Smooth muscle cell (in vitro differentiated cells): ENCODE data around the gene ACSL4. TPM values are rescaled to one million over a fixed set of nuclear protein-coding genes. Genes with fewer than 3 reads are reported as not detected.
A peak's percentile ranks its signal among the peaks of the same experiment; 100 is the strongest.

Source experiments
- DNase-seq: peaks from one replicate; lab custom pipeline; 2025; ENCODE audit not compliant: unreplicated experiment; lab: John Stamatoyannopoulos, UW
- H2AFZ ChIP-seq: fragments of 200-600 bp; sonication (generic); 2 replicates; pipeline ENCODE4 v1.6.0; 2016; ENCODE audit warnings: antibody characterized with exemption, low read depth, mild to moderate bottlenecking
- H3F3A ChIP-seq: fragments of 200-600 bp; sonication (generic); 2 replicates; pipeline ENCODE4 v1.6.0; 2017; ENCODE audit warnings: antibody characterized with exemption, low read depth
- H3K27ac ChIP-seq: fragments of 200-600 bp; sonication (generic); 2 replicates; pipeline ENCODE4 v1.5.1; 2016; ENCODE audit warnings: low read depth, mild to moderate bottlenecking
- H3K27me3 ChIP-seq: fragments of 200-600 bp; sonication (generic); 2 replicates; pipeline ENCODE4 v1.6.1; 2016; ENCODE audit warnings: low read depth, mild to moderate bottlenecking
- H3K36me3 ChIP-seq: fragments of 200-600 bp; sonication (generic); 2 replicates; pipeline ENCODE4 v1.5.1; 2016; ENCODE audit warnings: low read depth
- H3K4me1 ChIP-seq: fragments of 200-600 bp; sonication (generic); 2 replicates; pipeline ENCODE4 v1.5.1; 2016; ENCODE audit warnings: low read depth
- H3K4me2 ChIP-seq: fragments of 200-600 bp; sonication (generic); 2 replicates; pipeline ENCODE4 v1.6.0; 2016; ENCODE audit warnings: mild to moderate bottlenecking
- H3K4me3 ChIP-seq: fragments of 200-600 bp; sonication (generic); 2 replicates; pipeline ENCODE4 v1.5.1; 2016; ENCODE audit warnings: mild to moderate bottlenecking
- H3K79me2 ChIP-seq: fragments of 200-600 bp; sonication (generic); 2 replicates; pipeline ENCODE4 v1.6.0; 2016; ENCODE audit warnings: low read depth, mild to moderate bottlenecking
- H3K9ac ChIP-seq: fragments of 200-600 bp; sonication (generic); 2 replicates; pipeline ENCODE4 v1.6.0; 2016; ENCODE audit warnings: low read depth
- H3K9me3 ChIP-seq: fragments of 200-600 bp; sonication (generic); replicated peaks from 2 replicates; pipeline ENCODE4 v1.5.1; 2016; ENCODE audit warnings: low read depth
- H4K20me1 ChIP-seq: fragments of 200-600 bp; sonication (generic); 2 replicates; pipeline ENCODE4 v1.6.0; 2016; ENCODE audit warnings: low read depth
- WGBS: methylation state at CpG from one replicate; pipeline ENCODE4 v1.1.7; 2016; ENCODE audit warnings: low lambda C conversion rate; 5-methylcytosine and 5-hydroxymethylcytosine counted together
- polyA plus RNA-seq: library from polyadenylated mRNA; unstranded; fragments of >200 nt; fragmentation: Nextera tagmentation; extraction: Ambion mirVana; gene quantifications from 2 replicates; pipeline ENCODE4 v1.2.1, GENCODE V29; 2016
- small RNA-seq: library from RNA; depleted of rRNA; stranded (forward); fragments of <200 nt; gene quantifications from one replicate; pipeline ENCODE3, GENCODE V24; 2014
- total RNA-seq: library from RNA; depleted of rRNA; stranded (reverse); fragments of >200 nt; gene quantifications from 2 replicates; pipeline ENCODE4 v1.2.3, GENCODE V29; 2014
- TF ChIP-seq, protein P1 (sequence below): fragments of 200-600 bp; sonication (generic); IDR thresholded peaks from 2 replicates; pipeline ENCODE4 v1.5.1; 2017; ENCODE audit warnings: borderline replicate concordance, mild to moderate bottlenecking, antibody characterized with exemption; ENCODE audit not compliant: insufficient read depth, poor library complexity, severe bottlenecking

The ACSL4 gene
- total and polyA plus RNA-seq, 2 experiments from 2014 or later = 15.4 to 79.0 TPM

DNA sequence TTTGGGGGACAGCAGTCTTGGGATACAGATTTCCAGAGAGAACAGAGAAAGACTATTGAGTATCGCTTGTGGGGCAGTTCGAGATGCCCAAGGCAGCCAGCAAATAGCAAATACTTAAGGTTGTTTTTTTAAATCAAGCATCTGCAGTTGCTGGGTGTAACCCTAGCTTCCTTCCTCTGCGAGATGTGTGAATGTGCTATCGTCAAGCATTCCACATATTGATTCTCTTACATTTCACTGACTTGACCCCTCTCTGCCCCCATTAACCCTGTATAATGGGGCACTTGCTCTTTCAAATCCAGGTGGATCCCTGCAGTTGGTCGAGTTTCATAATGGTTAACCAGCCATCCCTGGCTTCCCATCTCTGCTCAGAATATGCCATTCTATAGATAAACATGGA lies 131.6 kb downstream of the ACSL4 start:
- no peaks in the 10 kb centered on the region for H3K27me3 ChIP-seq
- no peak overlapping the region for H3K9ac ChIP-seq
- TF ChIP-seq, protein P1, sequence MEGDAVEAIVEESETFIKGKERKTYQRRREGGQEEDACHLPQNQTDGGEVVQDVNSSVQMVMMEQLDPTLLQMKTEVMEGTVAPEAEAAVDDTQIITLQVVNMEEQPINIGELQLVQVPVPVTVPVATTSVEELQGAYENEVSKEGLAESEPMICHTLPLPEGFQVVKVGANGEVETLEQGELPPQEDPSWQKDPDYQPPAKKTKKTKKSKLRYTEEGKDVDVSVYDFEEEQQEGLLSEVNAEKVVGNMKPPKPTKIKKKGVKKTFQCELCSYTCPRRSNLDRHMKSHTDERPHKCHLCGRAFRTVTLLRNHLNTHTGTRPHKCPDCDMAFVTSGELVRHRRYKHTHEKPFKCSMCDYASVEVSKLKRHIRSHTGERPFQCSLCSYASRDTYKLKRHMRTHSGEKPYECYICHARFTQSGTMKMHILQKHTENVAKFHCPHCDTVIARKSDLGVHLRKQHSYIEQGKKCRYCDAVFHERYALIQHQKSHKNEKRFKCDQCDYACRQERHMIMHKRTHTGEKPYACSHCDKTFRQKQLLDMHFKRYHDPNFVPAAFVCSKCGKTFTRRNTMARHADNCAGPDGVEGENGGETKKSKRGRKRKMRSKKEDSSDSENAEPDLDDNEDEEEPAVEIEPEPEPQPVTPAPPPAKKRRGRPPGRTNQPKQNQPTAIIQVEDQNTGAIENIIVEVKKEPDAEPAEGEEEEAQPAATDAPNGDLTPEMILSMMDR = no peak
- no peaks in the 10 kb centered on the region for H3F3A ChIP-seq
- no peaks in the 10 kb centered on the region for H3K79me2 ChIP-seq
- H3K4me2 ChIP-seq = no peak overlapping the region
- H3K9me3 ChIP-seq = no peaks in the 10 kb centered on the region
- WGBS = 74% methylated on average over 5 of the region's 5 CpGs
- DNase-seq = no peak
- no peak overlapping the region for H3K4me3 ChIP-seq
- no peaks in the 10 kb centered on the region for H3K36me3 ChIP-seq
- no peak overlapping the region for H2AFZ ChIP-seq
- no peak overlapping the region for H3K27ac ChIP-seq
- peaks cover 3% of the 10 kb centered on the region for H3K4me1 ChIP-seq
- no peaks in the 10 kb centered on the region for H4K20me1 ChIP-seq

DNA sequence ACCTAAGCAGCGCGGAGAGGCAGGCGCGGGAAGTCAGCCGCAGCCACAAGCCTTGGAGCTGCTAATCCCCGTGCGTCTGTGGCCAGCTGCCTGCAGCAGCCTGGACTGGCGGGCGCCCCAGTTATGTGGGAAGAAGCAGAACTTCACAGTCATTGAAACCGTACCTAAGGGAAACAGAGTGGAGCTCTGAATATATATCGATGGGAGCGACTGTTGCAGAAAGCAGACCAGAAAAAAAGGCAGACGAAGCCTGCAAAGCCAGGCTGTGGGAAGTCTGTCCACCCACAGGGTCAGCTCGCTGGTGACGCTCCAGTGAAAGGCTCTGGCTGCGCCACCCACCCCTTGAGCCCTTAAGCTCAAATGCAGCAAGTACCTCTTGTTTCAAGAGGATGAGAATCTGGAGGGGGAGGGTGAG lies 132.8 kb downstream of the ACSL4 start:
- Histone ChIP-seq H3K9ac (no peak overlapping the region), H3K4me3 (peak overlapping the region; percentile 18), H3K4me2 (peak overlapping the region; percentile 72), H3K27me3 (no peaks in the 10 kb centered on the region), H3K27ac (no peak overlapping the region), H3K36me3 (no peaks in the 10 kb centered on the region), H3K79me2 (no peaks in the 10 kb centered on the region), H2AFZ (peak overlapping the region; percentile 37), H3K9me3 (no peaks in the 10 kb centered on the region), H4K20me1 (no peaks in the 10 kb centered on the region), H3F3A (no peaks in the 10 kb centered on the region), H3K4me1 (peaks cover 3% of the 10 kb centered on the region)
- TF ChIP-seq, protein P1 = no peak
- no peak for DNase-seq
- 42% methylated on average over 16 of the region's 16 CpGs for WGBS

DNA sequence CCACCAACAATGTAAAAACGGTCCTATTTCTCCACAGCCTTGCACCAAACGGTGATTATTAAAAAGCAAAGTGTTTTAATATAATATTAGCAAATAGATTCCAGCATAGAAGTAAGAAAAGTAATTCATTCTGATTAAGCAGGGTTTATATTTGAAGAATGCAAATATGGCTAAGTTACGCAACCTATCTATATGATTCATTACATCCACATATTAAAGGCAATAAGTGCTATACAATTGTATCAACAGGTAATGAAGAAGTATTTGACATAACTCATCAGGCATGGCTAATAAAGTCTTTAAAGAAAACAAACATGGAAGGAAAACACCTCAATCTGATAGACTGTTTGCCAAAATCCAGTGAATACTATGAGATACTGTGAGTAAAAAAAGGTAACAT lies 137.0 kb downstream of the ACSL4 start:
- Histone ChIP-seq H3K9ac (no peak overlapping the region), H3K4me1 (peaks cover 3% of the 10 kb centered on the region), H3K4me3 (no peak overlapping the region), H3K27me3 (no peaks in the 10 kb centered on the region), H3F3A (no peaks in the 10 kb centered on the region), H3K36me3 (no peaks in the 10 kb centered on the region), H3K9me3 (no peaks in the 10 kb centered on the region), H3K27ac (no peak overlapping the region), H3K4me2 (no peak overlapping the region), H4K20me1 (no peaks in the 10 kb centered on the region), H2AFZ (no peak overlapping the region), H3K79me2 (no peaks in the 10 kb centered on the region)
- no peak for DNase-seq
- TF ChIP-seq, protein P1 = no peak
- WGBS = 62% methylated on average over 3 of the region's 3 CpGs

Small RNA genes lying within 50 kb of the gene (small RNA-seq; reads per million reads assigned to genes)
- gene AL118496.2 (not detected), gene RF00019 (not detected)

Other genes starting within 250 kb of the ACSL4 start
- 12.2 and 12.8 TPM in 2 replicates for gene NXT2, start 196.4 kb downstream of the ACSL4 start, total RNA-seq
- 4.4 and 4.7 TPM in 2 replicates for gene NXT2, start 196.4 kb downstream of the ACSL4 start, polyA plus RNA-seq
- 0.58 TPM in 1 of 2 replicates, not detected in the other for gene KCNE5, start 108.1 kb downstream of the ACSL4 start, total RNA-seq
- gene KCNE5, start 108.1 kb downstream of the ACSL4 start, polyA plus RNA-seq = 0.27 and 0.31 TPM in 2 replicates